ENCODE results near the gene BAZ2A. TPM values are rescaled to one million over a fixed set of nuclear protein-coding genes. Genes with fewer than 3 reads are reported as not detected.

BAZ2A gene
- total RNA-seq, 2 donors from 2014 or later, result 48.7 to 143 TPM

DNA sequence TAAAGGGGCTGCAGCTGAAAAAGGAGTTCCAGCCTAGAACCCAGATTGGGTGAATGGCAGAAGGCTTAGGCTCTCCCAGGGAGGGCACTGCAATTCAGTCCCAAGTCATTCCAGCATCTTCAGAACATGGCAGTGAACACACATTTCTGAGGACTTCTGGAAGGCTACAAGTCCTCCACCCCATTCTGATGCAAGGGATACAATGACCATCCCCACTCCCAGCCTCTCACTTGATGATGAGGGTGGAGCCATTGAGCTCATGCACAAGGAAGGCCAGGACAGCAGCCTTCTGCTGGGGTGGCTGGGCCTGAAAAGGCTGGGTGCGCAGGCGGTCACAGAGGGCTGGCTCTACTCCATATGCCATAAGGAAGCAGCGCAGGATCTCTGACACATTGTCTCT lies 25.8 kb downstream of the BAZ2A start:
- 100% methylated on average over 3 of the region's 3 CpGs for WGBS

GRCh38 chr12:56602239-56602638 lies 27.9 kb downstream of the BAZ2A start:
- Histone ChIP-seq H3K36me3 (peaks cover 71 to 76% of the 10 kb centered on the region in 2 donors), H3K27me3 (replicated peaks; ENCODE audit: insufficient read depth) (no peaks in the 10 kb centered on the region), H3K27ac (no peak overlapping the region), H3K4me3 (no peak overlapping the region), H3K4me1 (replicated peaks) (no peaks in the 10 kb centered on the region), H3K9me3 (no peaks in the 10 kb centered on the region)
- TF ChIP-seq POLR2AphosphoS5 (IDR thresholded peaks at IDR 0.05) (no peak), CTCF (IDR thresholded peaks at IDR 0.05) (no peak)
- 83% methylated on average over 3 of the region's 3 CpGs for WGBS
- DNase-seq (ENCODE audit: low spot score), result no peak
- intact Hi-C loops (cut with DNase I), result no loop called here

More for the DNA sequence above, 25.8 kb downstream of the BAZ2A start:
- Histone ChIP-seq H3K27ac (no peak overlapping the region), H3K4me3 (no peak overlapping the region), H3K9me3 (no peaks in the 10 kb centered on the region), H3K27me3 (replicated peaks; ENCODE audit: insufficient read depth) (no peaks in the 10 kb centered on the region), H3K36me3 (peaks cover 63 to 75% of the 10 kb centered on the region in 2 donors), H3K4me1 (replicated peaks) (no peaks in the 10 kb centered on the region)
- intact Hi-C loops (cut with DNase I), result no loop called here
- DNase-seq (ENCODE audit: low spot score), result no peak
- TF ChIP-seq CTCF (IDR thresholded peaks at IDR 0.05), result no peak
- no peak for TF ChIP-seq POLR2AphosphoS5 (IDR thresholded peaks at IDR 0.05)
- no peak for TF ChIP-seq POLR2A (IDR thresholded peaks at IDR 0.05)

DNA sequence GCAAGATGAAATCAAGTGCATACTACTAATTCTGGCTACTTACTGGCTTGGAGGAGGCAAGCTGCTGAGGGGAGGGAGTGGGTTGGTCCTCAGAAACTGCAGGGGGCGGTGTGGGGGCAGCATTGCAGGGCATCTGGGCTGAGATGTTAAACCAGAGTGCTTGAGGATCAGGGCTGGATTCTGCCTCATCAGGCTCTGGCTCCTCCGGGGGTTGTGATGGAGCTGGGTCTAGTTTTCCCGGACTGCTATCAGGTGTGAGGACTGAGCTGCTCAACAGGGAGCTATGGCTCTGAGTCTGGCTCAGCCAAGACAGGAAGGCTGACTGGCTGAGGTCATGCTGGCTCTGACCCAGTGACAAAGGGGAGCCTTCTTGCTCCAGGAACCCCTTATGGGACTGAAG lies 28.6 kb downstream of the BAZ2A start:
- peaks cover 65 to 73% of the 10 kb centered on the region in 2 donors for H3K36me3 ChIP-seq
- no peak for TF ChIP-seq POLR2A (IDR thresholded peaks at IDR 0.05)
- TF ChIP-seq CTCF (IDR thresholded peaks at IDR 0.05), result no peak
- no peak for TF ChIP-seq POLR2AphosphoS5 (IDR thresholded peaks at IDR 0.05)
- H3K27me3 ChIP-seq (replicated peaks; ENCODE audit: insufficient read depth), result no peaks in the 10 kb centered on the region
- no peak for DNase-seq (ENCODE audit: low spot score)
- H3K4me1 ChIP-seq (replicated peaks), result no peaks in the 10 kb centered on the region
- H3K4me3 ChIP-seq, result no peak overlapping the region
- 70% methylated on average over 3 of the region's 3 CpGs for WGBS
- no peak overlapping the region for H3K27ac ChIP-seq
- H3K9me3 ChIP-seq, result no peaks in the 10 kb centered on the region
- intact Hi-C loops (cut with DNase I), result no loop called here

GRCh38 chr12:56600753-56601152 lies 29.4 kb downstream of the BAZ2A start:
- Histone ChIP-seq H3K4me1 (replicated peaks) (no peaks in the 10 kb centered on the region), H3K27me3 (replicated peaks; ENCODE audit: insufficient read depth) (no peaks in the 10 kb centered on the region), H3K36me3 (peaks cover 62 to 65% of the 10 kb centered on the region in 2 donors), H3K9me3 (no peaks in the 10 kb centered on the region), H3K4me3 (no peak overlapping the region), H3K27ac (no peak overlapping the region)
- intact Hi-C loops (cut with DNase I), result no loop called here
- DNase-seq (ENCODE audit: low spot score), result no peak
- TF ChIP-seq POLR2AphosphoS5 (IDR thresholded peaks at IDR 0.05) (no peak), POLR2A (IDR thresholded peaks at IDR 0.05) (no peak), CTCF (IDR thresholded peaks at IDR 0.05) (no peak)
- 90% methylated on average over 6 of the region's 6 CpGs for WGBS

DNA sequence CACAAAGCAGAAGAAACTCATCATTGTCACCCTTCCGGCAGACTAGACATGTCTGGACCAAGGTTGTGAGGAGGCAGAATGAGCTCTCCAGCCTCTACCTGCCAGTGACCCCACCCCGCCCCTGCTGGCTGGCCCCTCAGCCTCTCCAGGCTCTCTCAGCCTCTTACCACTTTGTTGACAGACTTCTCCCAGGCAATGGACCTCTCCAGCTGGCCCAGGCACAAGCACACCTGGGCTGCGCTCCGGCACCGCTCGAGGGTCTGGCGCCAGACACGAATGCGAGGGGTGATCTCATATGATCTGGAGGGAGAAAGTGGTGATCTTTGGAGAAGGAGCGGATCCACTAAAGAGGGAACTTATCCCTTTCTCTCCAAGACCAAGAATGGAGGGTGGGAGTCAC lies 30.3 kb downstream of the BAZ2A start:
- Histone ChIP-seq H3K27me3 (replicated peaks; ENCODE audit: insufficient read depth) (no peaks in the 10 kb centered on the region), H3K9me3 (no peaks in the 10 kb centered on the region), H3K4me3 (no peak overlapping the region), H3K36me3 (peaks cover 54 to 56% of the 10 kb centered on the region in 2 donors), H3K4me1 (replicated peaks) (no peaks in the 10 kb centered on the region), H3K27ac (no peak overlapping the region)
- 64% methylated on average over 10 of the region's 10 CpGs for WGBS
- intact Hi-C loops (cut with DNase I), result no loop called here
- DNase-seq (ENCODE audit: low spot score), result no peak
- TF ChIP-seq CTCF (IDR thresholded peaks at IDR 0.05) (no peak), POLR2A (IDR thresholded peaks at IDR 0.05) (no peak), POLR2AphosphoS5 (IDR thresholded peaks at IDR 0.05) (no peak)

All from prostate gland (tissue), 2 donors.